ENCODE measurements around the gene COPB1.

The COPB1 gene

GRCh38 chr11:14435717-14436512 is 63.7 kb downstream of the COPB1 start:
- TF ChIP-seq CTCF (conservative IDR thresholded peaks at IDR 0.05), result no peak
- peak overlapping the region; percentile 37; the same call in 1 of the 2 replicates for H3K27ac ChIP-seq

- H3K27ac ChIP-seq, result no peak overlapping the region
- TF ChIP-seq CTCF (conservative IDR thresholded peaks at IDR 0.05), result no peak
These were observed 74.0 kb downstream of the COPB1 start for GRCh38 chr11:14425621-14426020.

GRCh38 chr11:14424096-14424495 is 75.5 kb downstream of the COPB1 start:
- H3K27ac ChIP-seq, result no peak overlapping the region
- TF ChIP-seq CTCF (conservative IDR thresholded peaks at IDR 0.05), result no peak

- H3K27ac ChIP-seq, result no peak overlapping the region
- TF ChIP-seq CTCF (conservative IDR thresholded peaks at IDR 0.05), result no peak
These were observed 76.0 kb downstream of the COPB1 start for GRCh38 chr11:14423633-14424032.

- TF ChIP-seq CTCF (conservative IDR thresholded peaks at IDR 0.05), result no peak
- no peak overlapping the region for H3K27ac ChIP-seq
These were observed 76.8 kb downstream of the COPB1 start for GRCh38 chr11:14422814-14423182.

GRCh38 chr11:14422052-14422813 is 77.4 kb downstream of the COPB1 start:
- H3K27ac ChIP-seq, result no peak overlapping the region
- TF ChIP-seq CTCF (conservative IDR thresholded peaks at IDR 0.05), result no peak

- no peak overlapping the region for H3K27ac ChIP-seq
- no peak for TF ChIP-seq CTCF (conservative IDR thresholded peaks at IDR 0.05)
These were observed 79.4 kb downstream of the COPB1 start for GRCh38 chr11:14420223-14420622.
